Glomerular visceral epithelial cell (primary cell): ENCODE results near the gene ZCCHC24.
A peak's percentile ranks its signal among the peaks of the same experiment; 100 is the strongest.
"Not testable (repeated sequence)": the region's sequence is repeated elsewhere in the genome, so short reads cannot be mapped to it uniquely, and the experiment has no call there.

Experiments
- DNase-seq: peaks from one replicate; pipeline ENCODE4 v3.0.0-alpha.2; 2016; ENCODE audit errors: extremely low spot score

The ZCCHC24 gene

DNA sequence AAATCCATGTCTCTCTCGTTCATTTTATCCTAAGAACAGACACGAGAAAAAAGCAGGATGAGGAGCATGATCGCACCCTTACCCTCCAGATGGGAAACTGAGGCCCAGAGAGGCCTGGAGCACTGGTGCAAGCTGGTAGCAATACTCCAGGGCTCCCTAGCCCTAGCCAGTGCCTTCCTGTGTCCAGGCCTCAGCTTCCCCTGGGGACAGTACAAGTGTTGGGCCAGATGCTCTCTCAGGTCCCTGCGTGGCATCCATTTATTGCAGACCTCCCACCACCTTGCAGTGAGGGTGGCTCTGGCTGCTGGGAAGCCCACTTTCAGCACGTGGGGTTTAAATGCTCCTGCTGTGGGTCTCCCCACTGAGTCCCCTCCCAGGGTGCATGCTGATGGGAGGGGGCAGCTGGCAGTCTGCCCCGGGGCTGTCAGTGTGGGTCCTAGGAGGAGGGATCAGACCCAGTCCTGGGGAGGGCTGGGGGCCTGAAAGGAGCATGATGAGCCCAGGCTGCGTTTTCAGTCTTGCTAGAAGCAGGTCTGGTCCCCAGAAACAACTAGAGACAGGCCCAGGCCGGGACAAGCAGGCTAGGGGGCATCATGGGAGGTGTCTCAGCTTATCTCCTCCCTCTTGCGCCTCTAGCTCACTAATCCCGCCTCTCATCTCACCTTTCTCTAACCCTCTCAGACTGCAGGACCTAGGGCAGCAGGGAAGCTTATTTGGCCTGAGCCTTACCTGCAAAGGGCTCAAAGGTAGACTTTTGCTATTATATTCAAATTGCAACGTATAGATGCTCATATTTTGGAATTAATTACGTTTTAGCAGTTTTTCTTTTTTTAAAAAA is 98.8 kb downstream of the ZCCHC24 start:
- no peak for DNase-seq

- no peak for DNase-seq
Measured at GRCh38 chr10:79346012-79346340, 99.4 kb downstream of the ZCCHC24 start.

DNA sequence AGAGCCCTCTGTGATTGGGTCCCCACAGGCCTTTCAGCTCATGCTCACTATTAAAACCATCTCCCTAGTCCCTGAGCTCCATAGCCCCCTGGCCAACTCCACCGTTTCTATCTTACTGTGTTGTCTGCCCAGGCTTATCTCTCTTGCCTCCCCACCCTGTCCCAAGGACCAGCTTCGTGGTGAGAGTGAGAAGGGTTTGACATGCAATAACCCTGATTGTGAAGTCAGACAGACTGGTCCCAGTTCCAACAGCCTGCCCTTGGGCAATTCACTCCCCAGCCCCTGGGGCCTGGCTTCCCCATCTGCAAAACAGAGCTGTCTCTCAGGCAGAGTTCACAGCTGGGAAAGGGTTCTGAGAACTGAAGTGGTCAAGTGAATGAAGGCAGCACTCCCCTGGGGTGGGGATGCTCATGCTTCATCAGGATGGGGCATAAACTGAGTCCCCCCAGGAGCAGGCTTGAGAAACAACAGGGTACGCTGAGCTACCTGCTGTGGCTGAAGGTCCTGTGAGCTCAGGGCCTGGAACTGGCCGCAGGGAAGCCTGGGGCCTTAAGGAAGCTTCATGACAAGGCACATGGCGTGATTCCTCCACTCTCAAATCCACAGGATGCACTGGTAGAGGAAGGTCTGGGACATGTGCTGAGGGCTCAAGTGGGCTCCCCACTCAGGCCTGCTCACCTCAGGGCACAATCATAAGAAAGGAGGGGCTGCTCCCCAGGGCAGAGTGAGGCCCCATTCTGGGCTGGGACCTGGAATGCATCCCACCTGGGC is 100.0 kb downstream of the ZCCHC24 start:
- no peak for DNase-seq

DNA sequence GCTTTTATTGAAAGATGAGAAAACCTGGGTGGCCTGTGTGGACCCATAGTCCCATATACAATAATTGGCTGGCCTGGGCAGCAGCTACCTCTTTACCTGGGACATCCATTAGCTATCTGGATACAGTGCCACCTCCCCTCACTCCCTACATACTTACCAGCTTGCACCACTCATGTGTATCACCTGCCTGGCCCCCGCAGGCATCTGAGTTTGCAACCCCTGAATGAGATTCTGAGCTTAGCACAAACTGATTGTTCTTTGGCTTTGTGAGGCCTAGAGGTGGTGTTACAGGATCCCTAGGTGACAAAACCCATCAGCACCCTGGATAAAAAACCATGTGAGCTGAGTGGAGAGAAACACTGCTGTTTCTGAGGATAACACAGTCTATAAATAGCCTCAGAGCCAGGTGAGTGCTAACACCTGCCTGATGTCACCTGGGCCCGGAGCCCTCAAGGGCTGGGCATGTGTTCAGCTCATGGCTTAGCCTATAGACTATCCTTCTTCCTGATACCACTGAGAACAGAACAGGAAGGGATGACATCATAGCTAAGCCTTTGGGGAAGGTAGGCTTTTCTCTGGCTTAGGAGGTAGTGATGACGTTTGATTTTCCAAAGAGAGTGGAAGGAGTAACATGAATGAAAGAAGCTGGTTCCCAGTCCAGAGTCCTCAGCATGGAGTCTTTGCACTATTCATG is 100.8 kb downstream of the ZCCHC24 start:
- no peak for DNase-seq

GRCh38 chr10:79342811-79343561 is 102.4 kb downstream of the ZCCHC24 start:
- no peak for DNase-seq

DNA sequence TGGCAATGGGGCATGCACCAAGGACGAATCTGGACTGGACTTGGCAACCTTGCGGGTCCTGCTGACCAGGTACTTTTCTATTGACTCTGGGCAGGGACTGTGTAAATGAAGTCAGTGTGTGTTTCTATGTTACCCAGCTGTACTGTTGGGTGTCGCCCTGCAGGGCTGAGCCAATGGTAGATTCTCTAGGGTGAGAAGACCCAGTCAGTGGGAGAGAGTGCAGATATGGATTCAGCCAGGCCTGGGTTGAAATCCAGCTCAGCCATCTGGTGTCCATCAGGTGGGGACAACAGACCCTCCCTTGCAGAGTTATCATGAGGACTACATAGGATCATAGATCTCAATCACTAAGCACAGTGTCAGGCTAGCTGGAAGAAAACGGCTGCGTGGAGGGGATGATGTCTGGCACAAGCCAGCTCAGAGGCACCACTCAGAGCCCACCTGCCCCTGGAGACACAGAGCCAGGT is 103.1 kb downstream of the ZCCHC24 start:
- no peak for DNase-seq

DNA sequence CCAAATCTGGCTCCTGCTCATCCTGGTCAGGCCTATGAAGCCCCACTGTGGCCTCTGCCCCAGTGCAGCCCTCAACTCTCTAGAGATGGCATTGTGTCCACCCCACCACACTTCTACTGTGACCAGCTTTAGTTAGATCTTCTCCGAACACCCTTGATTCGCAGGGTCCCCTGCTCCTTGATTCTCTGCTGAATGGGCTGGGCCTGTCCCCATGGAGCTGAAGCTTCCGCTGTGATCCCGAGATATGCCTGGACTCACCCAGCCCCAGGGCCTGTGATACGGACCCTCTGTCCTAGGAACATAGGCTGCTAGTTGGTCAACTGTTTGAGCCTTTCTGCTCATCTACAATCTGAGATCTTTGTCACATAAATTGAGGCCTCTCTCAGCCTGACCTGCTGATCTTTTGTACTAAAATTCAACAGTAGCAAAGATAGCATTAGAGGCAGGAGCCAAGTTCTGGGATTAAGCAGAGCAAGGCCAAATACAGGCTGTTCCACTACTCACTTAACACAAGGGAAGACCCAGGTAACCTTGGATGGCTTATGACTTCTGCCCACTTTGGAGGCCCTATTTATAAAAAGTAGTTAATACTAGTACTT is 104.7 kb downstream of the ZCCHC24 start:
- no peak for DNase-seq

GRCh38 chr10:79339266-79339665 is 106.2 kb downstream of the ZCCHC24 start:
- no peak for DNase-seq

GRCh38 chr10:79337783-79338469 is 107.5 kb downstream of the ZCCHC24 start:
- DNase-seq, result not testable (repeated sequence)

GRCh38 chr10:79336739-79337138 is 108.7 kb downstream of the ZCCHC24 start:
- no peak for DNase-seq

DNA sequence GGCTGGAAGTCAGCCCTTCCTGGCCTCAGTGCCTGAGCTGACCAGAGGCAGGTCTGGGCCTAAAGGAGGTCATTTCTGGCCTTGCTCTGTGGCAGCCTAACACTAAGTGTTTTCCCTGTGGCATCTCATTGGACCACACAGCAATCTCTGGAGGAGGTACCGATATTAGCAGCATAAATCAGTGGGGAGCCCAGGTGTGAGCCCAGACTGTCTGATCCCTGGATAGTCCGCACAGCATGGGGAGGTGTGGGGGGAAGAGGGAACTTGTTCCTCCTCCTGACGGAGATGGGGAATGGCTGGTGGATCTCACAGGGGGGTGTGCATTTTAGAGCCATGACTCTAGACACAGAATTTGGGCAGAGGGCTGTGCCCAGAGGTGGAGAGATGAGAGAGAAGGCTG is 109.1 kb downstream of the ZCCHC24 start:
- no peak for DNase-seq

- DNase-seq, result no peak
Measured at GRCh38 chr10:79335470-79336235, 109.8 kb downstream of the ZCCHC24 start.

GRCh38 chr10:79335094-79335469 is 110.3 kb downstream of the ZCCHC24 start:
- DNase-seq, result no peak

DNA sequence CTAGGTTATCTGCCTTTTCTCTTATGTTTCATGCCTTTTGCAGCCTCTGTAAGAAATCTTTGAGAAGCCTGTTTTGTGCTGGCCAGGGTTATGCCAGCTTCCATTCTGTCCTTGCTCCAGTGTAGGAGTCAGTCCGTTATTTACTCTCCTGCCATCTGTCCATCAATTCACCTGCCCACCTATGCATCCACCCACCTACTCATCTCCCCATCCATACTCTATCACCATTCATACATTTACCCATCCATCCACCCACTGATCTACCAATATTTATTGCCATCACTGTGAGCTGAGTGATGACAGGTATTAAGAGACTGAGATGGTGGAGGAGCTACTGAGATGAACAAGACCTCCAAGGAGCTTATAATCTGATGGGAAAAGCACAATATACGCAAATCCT is 110.9 kb downstream of the ZCCHC24 start:
- DNase-seq, result no peak

DNA sequence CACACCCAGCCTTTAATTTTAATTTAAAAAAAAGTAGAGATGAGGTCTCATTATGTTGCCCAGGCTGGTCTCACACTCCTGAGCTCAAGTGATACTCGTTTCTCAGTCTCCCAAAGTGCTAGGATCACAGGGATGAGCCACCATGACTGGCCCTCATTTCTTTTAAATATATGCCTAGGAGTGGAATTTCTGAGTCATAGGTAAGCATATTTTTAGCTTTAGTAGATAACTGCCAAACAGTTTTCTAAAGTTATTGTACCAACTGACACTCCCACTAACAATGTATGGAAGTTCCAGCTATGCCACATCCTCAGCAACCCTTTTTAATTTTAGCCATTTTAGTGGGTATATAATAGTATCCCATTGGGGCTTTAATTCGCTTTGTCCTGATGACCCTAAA is 111.9 kb downstream of the ZCCHC24 start:
- DNase-seq, result peak; percentile 51

DNA sequence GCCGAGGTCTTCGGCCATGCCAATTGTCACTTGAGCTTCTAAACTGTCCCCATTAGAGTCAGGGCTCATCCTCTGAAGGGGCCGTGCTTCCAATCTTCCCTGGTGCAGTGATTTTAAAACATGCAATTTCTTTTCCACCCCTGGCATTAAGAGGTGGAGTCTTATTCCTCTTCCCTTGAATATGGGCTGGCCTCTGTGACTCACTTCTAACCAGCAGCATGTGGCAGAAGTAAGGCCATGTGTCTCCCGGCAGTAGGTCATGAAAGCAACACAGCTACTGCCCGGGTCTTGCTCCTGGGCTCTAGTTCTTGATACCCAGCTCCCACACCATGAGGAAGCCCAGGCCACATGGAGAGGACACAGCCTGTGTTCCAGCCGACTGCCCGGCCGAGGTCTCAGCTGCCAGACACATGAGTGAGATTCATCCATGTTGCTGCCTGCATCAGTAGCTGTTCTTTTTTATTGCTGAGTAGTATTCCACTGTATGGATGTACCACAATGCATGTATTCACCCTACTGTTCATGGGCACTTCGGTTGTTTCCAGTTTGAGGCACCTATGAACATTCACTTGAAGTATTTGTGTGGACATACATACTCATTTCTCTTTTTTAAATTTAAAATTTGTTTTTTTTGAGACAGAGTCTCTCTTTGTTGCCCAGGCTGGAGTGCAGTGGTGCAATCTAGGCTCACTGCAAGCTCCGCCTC is 112.7 kb downstream of the ZCCHC24 start:
- DNase-seq, result not testable (repeated sequence)
